ENCODE measurements around the gene PAK1IP1.
A peak's percentile ranks its signal among the peaks of the same experiment; 100 is the strongest.
"Not testable (repeated sequence)": the region's sequence is repeated elsewhere in the genome, so short reads cannot be mapped to it uniquely, and the experiment has no call there.

Gene PAK1IP1

DNA sequence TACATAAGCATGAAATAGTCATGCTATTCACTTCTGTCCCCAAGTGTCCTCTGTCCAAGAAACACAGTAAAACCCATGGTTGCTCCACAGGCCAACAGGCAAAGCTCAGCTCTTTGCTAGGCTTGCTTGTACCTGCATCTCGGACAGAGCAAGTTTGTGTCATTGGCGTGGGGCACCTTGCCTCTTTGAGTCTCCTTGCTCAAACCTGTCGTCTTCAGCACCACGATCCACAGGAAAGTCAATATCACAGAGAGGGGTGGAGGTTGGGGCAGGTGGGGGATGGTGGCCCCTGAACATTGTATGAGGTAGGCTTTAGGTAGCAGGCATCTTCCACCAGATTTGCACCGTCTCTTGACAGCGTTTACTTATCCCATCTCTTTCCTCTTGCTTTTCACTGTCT, 48.7 kb downstream of the PAK1IP1 start:
- no peak for DNase-seq (ENCODE audit: low spot score)

DNA sequence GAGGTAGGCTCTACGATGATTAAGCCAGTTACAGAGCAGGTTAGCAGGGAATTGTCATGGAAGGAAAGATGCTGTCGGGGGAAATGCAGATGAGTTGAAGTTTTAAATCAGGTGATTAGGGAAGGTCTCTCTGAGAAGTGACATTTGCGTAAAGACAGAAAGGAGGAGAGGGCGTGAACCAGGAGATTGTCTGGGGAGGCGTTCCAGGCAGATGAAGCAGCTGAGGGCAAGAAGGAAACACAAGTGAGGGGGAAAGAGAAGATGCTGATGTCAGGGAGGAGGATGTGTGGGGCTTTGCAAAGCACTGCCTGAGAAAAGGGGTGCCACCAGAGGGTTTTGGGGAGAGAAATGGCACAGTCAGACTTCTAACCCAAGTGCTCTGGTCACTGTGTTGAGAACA, 50.3 kb downstream of the PAK1IP1 start:
- no peak for DNase-seq (ENCODE audit: low spot score)

DNA sequence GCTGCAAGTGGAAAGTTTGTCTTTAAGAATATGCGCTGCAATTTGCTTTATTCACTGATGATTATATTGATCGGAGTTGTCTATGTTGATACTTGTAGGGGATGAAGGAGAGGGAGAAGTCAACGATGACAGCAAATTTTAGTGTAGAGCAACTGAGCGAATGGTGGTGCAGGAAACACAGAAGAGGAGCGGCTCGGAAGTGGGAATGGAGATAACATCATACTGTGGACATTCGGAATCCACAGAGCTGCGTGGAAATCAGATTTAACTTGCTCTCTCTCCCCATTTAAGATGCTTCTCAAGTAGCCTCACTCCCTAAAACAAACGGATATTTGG, 52.1 kb downstream of the PAK1IP1 start:
- DNase-seq (ENCODE audit: low spot score) = peak; percentile 25

DNA sequence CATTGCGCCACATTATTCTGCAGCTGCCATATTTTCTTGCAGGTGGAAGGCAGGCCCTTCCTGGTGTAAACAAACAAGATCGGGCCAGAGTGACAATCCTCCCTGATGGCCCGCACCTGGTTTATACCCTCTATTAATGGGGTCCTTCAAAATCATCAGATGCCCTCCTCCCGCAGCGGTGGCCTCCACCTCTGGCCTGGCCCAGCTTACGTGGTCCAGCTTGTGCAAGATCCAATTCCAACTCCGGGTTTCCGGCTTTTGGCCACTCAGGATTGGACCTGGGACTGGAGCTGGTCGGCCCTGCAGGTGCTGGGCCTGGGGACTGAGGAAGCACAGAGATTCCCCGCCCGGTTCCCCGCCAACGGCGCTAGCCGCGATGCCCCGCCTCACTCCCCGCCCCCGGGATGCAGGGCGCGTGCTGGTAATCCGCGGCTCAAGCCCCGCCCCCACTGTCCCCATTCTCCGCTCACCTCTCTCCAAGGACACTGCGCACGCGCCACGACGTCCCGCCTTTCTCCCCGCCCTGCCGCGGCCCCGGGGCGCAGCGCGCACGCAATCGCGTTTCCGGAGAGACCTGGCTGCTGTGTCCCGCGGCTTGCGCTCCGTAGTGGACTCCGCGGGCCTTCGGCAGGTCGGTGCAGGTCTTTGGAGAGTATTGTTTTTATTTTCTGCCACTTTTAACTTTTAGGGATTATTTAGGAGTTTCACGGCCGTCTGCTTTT, 52.6 kb downstream of the PAK1IP1 start, which contains the start of gene TMEM14B:
Gene TMEM14B (plus strand): TSS at position 555 of the 722 bp plus-strand sequence. CDS start 1,441 bp downstream, outside the sequence.
- DNase-seq (ENCODE audit: low spot score) = peak; percentile 96

DNA sequence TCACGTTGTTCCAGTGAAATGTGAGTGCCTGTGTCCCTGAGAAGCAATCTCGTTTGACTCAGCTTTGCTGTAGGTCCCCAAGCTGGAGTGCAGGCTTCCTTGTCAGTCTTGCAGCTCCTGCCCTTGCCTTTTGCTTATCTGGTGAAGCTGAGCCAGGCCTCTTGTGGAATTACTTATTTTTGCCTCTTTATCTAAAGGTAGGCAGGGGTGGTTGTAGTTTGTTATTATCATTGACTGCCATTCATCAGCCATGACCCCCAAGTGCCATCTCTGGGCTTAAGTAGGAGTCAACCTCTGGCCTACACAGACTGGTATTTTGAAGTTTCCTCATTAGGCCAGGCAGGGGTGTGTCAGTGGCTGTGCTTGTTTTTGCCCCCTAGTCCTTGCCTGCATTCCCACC, 55.0 kb downstream of the PAK1IP1 start:
- DNase-seq (ENCODE audit: low spot score) = no peak

DNA sequence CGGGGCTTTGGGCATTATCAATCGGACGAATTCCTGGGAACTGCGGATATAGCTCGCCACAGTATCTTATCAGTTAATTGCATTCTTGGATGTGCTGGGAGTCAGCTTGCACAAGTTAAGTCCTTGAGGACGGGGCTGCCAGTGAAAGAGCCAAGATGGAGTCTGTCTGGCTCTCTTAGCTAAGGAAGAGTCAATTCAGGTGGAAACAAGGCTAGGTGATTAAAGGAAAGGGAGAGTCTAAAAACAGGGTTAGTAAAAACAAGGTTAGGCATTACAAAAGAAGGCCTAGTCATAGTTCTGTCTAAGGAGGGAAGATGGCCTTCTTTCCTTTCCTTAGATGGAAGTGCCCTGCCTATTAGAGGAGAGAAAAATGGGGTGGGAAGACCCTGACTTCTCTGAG, 55.8 kb downstream of the PAK1IP1 start:
- DNase-seq (ENCODE audit: low spot score) = not testable (repeated sequence)

DNA sequence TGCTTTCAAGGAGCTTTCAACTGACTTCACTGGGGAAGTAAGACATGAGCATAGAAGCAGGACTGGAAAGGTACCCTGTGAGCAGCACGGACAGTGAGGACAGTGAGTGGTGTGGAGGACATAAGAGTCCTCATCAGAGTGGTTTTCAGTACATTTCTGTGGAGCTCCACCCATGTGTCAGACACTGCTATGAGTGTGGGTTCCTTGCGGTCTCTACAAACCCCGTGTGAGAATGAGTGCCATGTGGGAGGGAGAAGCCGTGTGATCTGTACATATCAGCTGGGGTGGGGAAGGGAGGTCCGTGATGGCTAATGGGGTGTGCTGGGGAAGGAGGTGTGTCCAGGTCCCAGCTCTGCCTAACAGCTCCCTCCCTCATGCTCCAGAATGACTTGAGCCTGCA, 57.0 kb downstream of the PAK1IP1 start:
- DNase-seq (ENCODE audit: low spot score) = not testable (repeated sequence)

DNA sequence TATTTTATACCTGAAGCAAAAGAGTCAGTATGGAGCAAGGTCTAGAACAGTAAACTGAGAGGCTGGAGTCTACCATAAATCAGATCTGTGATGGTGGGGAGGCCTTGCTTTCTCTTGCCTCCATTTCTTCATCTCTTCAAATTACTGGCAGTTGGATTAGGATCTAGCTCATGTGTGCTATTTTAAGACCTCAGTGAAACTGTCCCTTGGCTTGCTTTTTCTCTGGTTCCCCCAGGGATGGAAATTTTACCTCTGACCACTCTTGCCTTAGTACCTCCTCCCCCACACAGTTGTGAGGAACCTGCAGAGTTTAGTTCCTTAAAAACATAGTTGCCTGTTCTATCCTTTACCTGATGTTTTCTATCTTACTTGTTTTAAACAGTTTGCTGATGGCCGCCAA, 61.3 kb downstream of the PAK1IP1 start:
- no peak for DNase-seq (ENCODE audit: low spot score)

All from pons (tissue), 1 donor.